SK-N-SH treated with all-trans-retinoic acid at 6 μM for 48 hours (cell line): ENCODE measurements around the gene MMP27.

Source experiments
- ATAC-seq: fragments of 200-7000 bp; cut with Tn5 transposase; 3 replicates; pipeline ENCODE4 v1.9.1; 2020; ENCODE audit warnings: mild to moderate bottlenecking, moderate library complexity
- BACH2 ChIP-seq: fragments of 250-450 bp; sonication (Bioruptor Pico); IDR thresholded peaks from 2 replicates; pipeline ENCODE4 v1.9.0; 2021; ENCODE audit warnings: mild to moderate bottlenecking, borderline replicate concordance
- CSDC2 ChIP-seq: fragments of 250-450 bp; sonication (Bioruptor Pico); IDR thresholded peaks from 2 replicates; pipeline ENCODE4 v1.5.0; 2020; ENCODE audit warnings: mild to moderate bottlenecking, moderate library complexity
- ESRRG ChIP-seq: fragments of 250-450 bp; sonication (Bioruptor Pico); IDR thresholded peaks from 2 replicates; pipeline ENCODE4 v1.6.1; 2021; ENCODE audit warnings: mild to moderate bottlenecking
- GLIS3 ChIP-seq: fragments of 250-450 bp; sonication (Bioruptor Pico); IDR thresholded peaks from 2 replicates; pipeline ENCODE4 v1.5.0; 2020; ENCODE audit warnings: mild to moderate bottlenecking, moderate library complexity
- ISL1 ChIP-seq: fragments of 250-450 bp; sonication (Bioruptor Pico); IDR thresholded peaks from 2 replicates; pipeline ENCODE4 v2.1.2; 2022; ENCODE audit warnings: mild to moderate bottlenecking, moderate library complexity
- OSR1 ChIP-seq: fragments of 250-450 bp; sonication (Bioruptor Pico); IDR thresholded peaks from 2 replicates; pipeline ENCODE4 v1.8.0; 2022; ENCODE audit warnings: moderate library complexity, mild to moderate bottlenecking, inconsistent platforms
- PPARA ChIP-seq: fragments of 250-450 bp; sonication (Bioruptor Pico); IDR thresholded peaks from 2 replicates; pipeline ENCODE4 v1.5.0; 2020; ENCODE audit warnings: mild to moderate bottlenecking, borderline replicate concordance
- SNAI2 ChIP-seq: fragments of 250-450 bp; sonication (Bioruptor Pico); IDR thresholded peaks from 2 replicates; pipeline ENCODE4 v1.5.0; 2020; ENCODE audit warnings: mild to moderate bottlenecking, moderate library complexity
- TCF4 ChIP-seq: fragments of 250-450 bp; sonication (Bioruptor Pico); IDR thresholded peaks from 2 replicates; pipeline ENCODE4 v1.8.0; 2021; ENCODE audit warnings: mild to moderate bottlenecking, moderate library complexity, borderline replicate concordance
- TOX ChIP-seq: fragments of 250-450 bp; sonication (Bioruptor Pico); IDR thresholded peaks from 2 replicates; pipeline ENCODE4 v1.8.0; 2021; ENCODE audit warnings: mild to moderate bottlenecking, moderate library complexity, borderline replicate concordance
- ZC3H10 ChIP-seq: fragments of 250-450 bp; sonication (Bioruptor Pico); IDR thresholded peaks from 2 replicates; pipeline ENCODE4 v1.5.1; 2021; ENCODE audit warnings: mild to moderate bottlenecking, moderate library complexity
- ZFP3 ChIP-seq: fragments of 250-450 bp; sonication (Bioruptor Pico); IDR thresholded peaks from 2 replicates; pipeline ENCODE4 v1.5.0; 2020; ENCODE audit warnings: mild to moderate bottlenecking, moderate library complexity
- ZFP30 ChIP-seq: fragments of 450-650 bp; formaldehyde crosslinking; IDR thresholded peaks from 2 replicates; pipeline ENCODE4 v1.5.0; 2022; ENCODE audit warnings: mild to moderate bottlenecking, moderate library complexity
- ZNF565 ChIP-seq: fragments of 450-650 bp; formaldehyde crosslinking; conservative IDR thresholded peaks from 2 replicates; pipeline ENCODE4 v1.5.0; 2020; ENCODE audit warnings: low read depth, mild to moderate bottlenecking, moderate library complexity
- ZNF70 ChIP-seq: fragments of 450-650 bp; formaldehyde crosslinking; IDR thresholded peaks from 2 replicates; pipeline ENCODE4 v1.5.0; 2020; ENCODE audit warnings: mild to moderate bottlenecking, moderate library complexity
- ZNF8 ChIP-seq: fragments of 450-650 bp; formaldehyde crosslinking; IDR thresholded peaks from 2 replicates; pipeline ENCODE4 v1.5.0; 2020; ENCODE audit warnings: mild to moderate bottlenecking, moderate library complexity
- TF ChIP-seq, protein P1 (sequence below): fragments of 250-450 bp; sonication (Bioruptor Pico); IDR thresholded peaks from 2 replicates; pipeline ENCODE4 v1.5.1; 2020; ENCODE audit warnings: low read depth, mild to moderate bottlenecking, moderate library complexity
- TF ChIP-seq, protein P2 (sequence below): fragments of 250-450 bp; sonication (Bioruptor Pico); IDR thresholded peaks from 2 replicates; pipeline ENCODE4 v1.8.0; 2020; ENCODE audit warnings: mild to moderate bottlenecking, moderate library complexity, borderline replicate concordance
- TF ChIP-seq, protein P3 (sequence below): fragments of 250-450 bp; sonication (Bioruptor Pico); IDR thresholded peaks from 2 replicates; pipeline ENCODE4 v1.5.1; 2021; ENCODE audit warnings: mild to moderate bottlenecking, moderate library complexity
- TF ChIP-seq, protein P4 (sequence below): fragments of 250-450 bp; sonication (Bioruptor Pico); IDR thresholded peaks from 2 replicates; pipeline ENCODE4 v1.8.0; 2021; ENCODE audit warnings: low read depth, mild to moderate bottlenecking, moderate library complexity, borderline replicate concordance
- TF ChIP-seq, protein P5 (sequence below): fragments of 250-450 bp; sonication (Bioruptor Pico); IDR thresholded peaks from 2 replicates; pipeline ENCODE4 v1.5.0; 2020; ENCODE audit warnings: mild to moderate bottlenecking, moderate library complexity

Gene MMP27

DNA sequence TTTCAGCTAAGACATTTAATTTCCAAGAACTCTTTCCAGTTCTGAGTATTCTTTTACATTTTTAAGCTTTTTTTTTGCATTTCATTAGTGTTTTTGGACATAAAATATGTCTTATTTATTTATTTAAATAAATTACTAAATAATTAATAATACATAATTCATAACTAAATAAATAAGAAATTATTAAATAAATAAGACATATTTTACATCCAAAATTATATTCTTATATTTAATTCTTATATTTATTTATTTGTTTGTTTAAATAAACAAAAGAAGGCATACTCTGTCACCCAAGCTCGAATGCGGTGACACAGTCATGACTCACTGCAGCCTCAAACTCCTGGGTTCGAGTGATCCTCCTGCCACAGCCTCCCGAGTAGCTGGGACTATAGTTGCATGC lies 3.1 kb upstream of the MMP27 start:
- TF ChIP-seq ZNF70 (CRISPR knock-in tag) (no peak), OSR1 (CRISPR knock-in tag) (no peak), GLIS3 (no peak), SNAI2 (CRISPR knock-in tag) (no peak), BACH2 (CRISPR knock-in tag) (no peak), ISL1 (CRISPR knock-in tag) (no peak), TOX (CRISPR knock-in tag) (no peak), ESRRG (CRISPR knock-in tag) (no peak), TCF4 (CRISPR knock-in tag) (no peak), ZNF565 (no peak), ZNF8 (CRISPR knock-in tag) (no peak), ZFP3 (CRISPR knock-in tag) (no peak)
- TF ChIP-seq, protein P1, sequence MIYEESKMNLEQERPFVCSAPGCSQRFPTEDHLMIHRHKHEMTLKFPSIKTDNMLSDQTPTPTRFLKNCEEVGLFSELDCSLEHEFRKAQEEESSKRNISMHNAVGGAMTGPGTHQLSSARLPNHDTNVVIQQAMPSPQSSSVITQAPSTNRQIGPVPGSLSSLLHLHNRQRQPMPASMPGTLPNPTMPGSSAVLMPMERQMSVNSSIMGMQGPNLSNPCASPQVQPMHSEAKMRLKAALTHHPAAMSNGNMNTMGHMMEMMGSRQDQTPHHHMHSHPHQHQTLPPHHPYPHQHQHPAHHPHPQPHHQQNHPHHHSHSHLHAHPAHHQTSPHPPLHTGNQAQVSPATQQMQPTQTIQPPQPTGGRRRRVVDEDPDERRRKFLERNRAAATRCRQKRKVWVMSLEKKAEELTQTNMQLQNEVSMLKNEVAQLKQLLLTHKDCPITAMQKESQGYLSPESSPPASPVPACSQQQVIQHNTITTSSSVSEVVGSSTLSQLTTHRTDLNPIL (CRISPR knock-in tag): no peak
- TF ChIP-seq, protein P2, sequence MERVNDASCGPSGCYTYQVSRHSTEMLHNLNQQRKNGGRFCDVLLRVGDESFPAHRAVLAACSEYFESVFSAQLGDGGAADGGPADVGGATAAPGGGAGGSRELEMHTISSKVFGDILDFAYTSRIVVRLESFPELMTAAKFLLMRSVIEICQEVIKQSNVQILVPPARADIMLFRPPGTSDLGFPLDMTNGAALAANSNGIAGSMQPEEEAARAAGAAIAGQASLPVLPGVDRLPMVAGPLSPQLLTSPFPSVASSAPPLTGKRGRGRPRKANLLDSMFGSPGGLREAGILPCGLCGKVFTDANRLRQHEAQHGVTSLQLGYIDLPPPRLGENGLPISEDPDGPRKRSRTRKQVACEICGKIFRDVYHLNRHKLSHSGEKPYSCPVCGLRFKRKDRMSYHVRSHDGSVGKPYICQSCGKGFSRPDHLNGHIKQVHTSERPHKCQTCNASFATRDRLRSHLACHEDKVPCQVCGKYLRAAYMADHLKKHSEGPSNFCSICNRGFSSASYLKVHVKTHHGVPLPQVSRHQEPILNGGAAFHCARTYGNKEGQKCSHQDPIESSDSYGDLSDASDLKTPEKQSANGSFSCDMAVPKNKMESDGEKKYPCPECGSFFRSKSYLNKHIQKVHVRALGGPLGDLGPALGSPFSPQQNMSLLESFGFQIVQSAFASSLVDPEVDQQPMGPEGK (CRISPR knock-in tag): no peak
- TF ChIP-seq, protein P3, sequence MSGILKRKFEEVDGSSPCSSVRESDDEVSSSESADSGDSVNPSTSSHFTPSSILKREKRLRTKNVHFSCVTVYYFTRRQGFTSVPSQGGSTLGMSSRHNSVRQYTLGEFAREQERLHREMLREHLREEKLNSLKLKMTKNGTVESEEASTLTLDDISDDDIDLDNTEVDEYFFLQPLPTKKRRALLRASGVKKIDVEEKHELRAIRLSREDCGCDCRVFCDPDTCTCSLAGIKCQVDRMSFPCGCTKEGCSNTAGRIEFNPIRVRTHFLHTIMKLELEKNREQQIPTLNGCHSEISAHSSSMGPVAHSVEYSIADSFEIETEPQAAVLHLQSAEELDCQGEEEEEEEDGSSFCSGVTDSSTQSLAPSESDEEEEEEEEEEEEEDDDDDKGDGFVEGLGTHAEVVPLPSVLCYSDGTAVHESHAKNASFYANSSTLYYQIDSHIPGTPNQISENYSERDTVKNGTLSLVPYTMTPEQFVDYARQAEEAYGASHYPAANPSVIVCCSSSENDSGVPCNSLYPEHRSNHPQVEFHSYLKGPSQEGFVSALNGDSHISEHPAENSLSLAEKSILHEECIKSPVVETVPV: no peak
- TF ChIP-seq, protein P4, sequence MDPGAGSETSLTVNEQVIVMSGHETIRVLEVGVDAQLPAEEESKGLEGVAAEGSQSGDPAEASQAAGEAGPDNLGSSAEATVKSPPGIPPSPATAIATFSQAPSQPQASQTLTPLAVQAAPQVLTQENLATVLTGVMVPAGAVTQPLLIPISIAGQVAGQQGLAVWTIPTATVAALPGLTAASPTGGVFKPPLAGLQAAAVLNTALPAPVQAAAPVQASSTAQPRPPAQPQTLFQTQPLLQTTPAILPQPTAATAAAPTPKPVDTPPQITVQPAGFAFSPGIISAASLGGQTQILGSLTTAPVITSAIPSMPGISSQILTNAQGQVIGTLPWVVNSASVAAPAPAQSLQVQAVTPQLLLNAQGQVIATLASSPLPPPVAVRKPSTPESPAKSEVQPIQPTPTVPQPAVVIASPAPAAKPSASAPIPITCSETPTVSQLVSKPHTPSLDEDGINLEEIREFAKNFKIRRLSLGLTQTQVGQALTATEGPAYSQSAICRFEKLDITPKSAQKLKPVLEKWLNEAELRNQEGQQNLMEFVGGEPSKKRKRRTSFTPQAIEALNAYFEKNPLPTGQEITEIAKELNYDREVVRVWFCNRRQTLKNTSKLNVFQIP (CRISPR knock-in tag): no peak
- TF ChIP-seq, protein P5, sequence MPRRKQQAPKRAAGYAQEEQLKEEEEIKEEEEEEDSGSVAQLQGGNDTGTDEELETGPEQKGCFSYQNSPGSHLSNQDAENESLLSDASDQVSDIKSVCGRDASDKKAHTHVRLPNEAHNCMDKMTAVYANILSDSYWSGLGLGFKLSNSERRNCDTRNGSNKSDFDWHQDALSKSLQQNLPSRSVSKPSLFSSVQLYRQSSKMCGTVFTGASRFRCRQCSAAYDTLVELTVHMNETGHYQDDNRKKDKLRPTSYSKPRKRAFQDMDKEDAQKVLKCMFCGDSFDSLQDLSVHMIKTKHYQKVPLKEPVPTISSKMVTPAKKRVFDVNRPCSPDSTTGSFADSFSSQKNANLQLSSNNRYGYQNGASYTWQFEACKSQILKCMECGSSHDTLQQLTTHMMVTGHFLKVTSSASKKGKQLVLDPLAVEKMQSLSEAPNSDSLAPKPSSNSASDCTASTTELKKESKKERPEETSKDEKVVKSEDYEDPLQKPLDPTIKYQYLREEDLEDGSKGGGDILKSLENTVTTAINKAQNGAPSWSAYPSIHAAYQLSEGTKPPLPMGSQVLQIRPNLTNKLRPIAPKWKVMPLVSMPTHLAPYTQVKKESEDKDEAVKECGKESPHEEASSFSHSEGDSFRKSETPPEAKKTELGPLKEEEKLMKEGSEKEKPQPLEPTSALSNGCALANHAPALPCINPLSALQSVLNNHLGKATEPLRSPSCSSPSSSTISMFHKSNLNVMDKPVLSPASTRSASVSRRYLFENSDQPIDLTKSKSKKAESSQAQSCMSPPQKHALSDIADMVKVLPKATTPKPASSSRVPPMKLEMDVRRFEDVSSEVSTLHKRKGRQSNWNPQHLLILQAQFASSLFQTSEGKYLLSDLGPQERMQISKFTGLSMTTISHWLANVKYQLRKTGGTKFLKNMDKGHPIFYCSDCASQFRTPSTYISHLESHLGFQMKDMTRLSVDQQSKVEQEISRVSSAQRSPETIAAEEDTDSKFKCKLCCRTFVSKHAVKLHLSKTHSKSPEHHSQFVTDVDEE (CRISPR knock-in tag): no peak
- ATAC-seq: no peak

DNA sequence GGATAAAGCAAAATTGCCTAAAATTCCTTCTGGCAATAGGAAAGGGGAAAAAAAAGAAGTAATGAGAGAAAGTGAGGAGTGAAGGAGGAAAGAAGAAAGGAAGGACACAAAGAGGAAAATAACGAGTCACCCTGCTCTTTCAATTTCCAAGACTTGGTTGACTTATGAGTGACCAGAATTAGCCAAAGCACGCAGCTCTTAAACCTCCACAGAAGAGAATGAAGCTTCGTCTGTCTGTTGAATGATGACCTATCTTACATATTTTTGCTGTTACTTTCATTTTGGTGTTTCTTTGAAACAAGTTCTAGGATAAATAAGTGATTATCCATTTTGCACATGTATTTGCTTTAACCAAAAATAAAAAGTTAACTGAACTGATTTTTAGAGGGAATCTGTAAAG lies 728 bp downstream of the MMP27 start:
- TF ChIP-seq TOX (CRISPR knock-in tag) (no peak), ZNF8 (CRISPR knock-in tag) (no peak), ZNF565 (no peak), BACH2 (CRISPR knock-in tag) (no peak), ZFP30 (CRISPR knock-in tag) (no peak), GLIS3 (no peak), SNAI2 (CRISPR knock-in tag) (no peak), ZNF70 (CRISPR knock-in tag) (no peak)
- TF ChIP-seq, protein P1 (CRISPR knock-in tag): no peak
- peak; percentile 65; the same call in 2 of the 3 replicates for ATAC-seq

DNA sequence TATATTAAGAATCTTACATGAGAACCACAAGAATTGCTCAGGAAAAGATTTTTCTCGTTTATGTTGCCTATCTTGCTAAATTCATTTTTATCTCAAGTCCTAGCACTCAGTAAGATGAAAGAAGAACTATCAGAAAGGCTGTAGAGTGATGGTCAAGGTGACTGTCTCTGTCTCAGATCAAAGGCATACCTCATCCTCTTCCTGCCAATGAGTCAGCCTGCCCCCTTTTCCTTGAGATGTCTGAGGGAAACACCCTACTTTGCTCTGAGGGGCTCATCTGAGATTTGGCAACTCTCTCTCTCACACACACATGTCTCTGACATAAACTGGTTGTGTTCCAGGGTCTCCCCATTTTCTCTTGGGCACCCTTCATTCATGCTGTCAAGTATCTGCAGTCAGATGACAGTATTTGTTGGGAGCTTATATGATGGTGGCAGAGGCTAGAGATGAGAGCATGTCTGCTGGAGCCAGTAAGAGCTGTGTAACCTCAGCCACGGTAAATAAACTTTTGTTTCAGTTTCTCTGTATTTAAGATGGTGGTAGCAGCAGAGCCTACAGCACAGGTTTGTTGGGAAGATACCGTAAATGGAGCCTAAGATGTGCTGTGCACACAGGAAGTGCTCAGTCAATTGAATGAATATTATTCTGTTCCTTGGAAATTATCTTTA lies 1.6 kb downstream of the MMP27 start:
- peak; percentile 60 for ATAC-seq
- TF ChIP-seq CSDC2 (CRISPR knock-in tag) (no peak), TCF4 (CRISPR knock-in tag) (no peak), PPARA (CRISPR knock-in tag) (no peak), GLIS3 (no peak), ZFP30 (CRISPR knock-in tag) (no peak), ZC3H10 (CRISPR knock-in tag) (no peak), OSR1 (CRISPR knock-in tag) (no peak)
- TF ChIP-seq, protein P3: no peak
- TF ChIP-seq, protein P5 (CRISPR knock-in tag): no peak
